ENCODE measurements around the gene SLC50A1.

DNA sequence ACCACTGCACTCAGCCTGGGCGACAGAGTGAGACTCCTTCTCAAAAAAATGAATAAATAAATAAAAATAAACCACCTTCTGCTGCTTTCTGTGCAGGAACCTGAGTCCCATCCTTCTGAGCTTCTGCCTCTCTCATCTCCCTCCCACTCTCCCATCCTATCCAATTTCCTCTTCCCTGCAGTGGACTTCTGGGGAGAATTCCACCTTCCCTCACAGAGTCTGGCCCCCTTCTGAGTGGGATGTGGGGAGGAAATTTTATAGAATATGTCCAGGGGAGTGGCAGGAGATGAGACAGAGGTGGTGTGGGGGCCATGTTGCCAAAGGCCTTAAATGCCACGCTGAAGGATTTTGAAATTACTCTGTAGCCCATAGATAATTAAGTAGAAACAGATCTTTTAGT, 13.3 kb upstream of the SLC50A1 start:
- TF ChIP-seq, protein P1, sequence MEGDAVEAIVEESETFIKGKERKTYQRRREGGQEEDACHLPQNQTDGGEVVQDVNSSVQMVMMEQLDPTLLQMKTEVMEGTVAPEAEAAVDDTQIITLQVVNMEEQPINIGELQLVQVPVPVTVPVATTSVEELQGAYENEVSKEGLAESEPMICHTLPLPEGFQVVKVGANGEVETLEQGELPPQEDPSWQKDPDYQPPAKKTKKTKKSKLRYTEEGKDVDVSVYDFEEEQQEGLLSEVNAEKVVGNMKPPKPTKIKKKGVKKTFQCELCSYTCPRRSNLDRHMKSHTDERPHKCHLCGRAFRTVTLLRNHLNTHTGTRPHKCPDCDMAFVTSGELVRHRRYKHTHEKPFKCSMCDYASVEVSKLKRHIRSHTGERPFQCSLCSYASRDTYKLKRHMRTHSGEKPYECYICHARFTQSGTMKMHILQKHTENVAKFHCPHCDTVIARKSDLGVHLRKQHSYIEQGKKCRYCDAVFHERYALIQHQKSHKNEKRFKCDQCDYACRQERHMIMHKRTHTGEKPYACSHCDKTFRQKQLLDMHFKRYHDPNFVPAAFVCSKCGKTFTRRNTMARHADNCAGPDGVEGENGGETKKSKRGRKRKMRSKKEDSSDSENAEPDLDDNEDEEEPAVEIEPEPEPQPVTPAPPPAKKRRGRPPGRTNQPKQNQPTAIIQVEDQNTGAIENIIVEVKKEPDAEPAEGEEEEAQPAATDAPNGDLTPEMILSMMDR (IDR thresholded peaks at IDR 0.05; ENCODE audit: low read length): no peak
- TF ChIP-seq EZH2phosphoT487 (IDR thresholded peaks at IDR 0.05; ENCODE audit: low read length): no peak

Data from MM.1S (cell line).